Measurements from ENCODE around the gene TMEM130. TPM values are rescaled to one million over a fixed set of nuclear protein-coding genes. Genes with fewer than 3 reads are reported as not detected.

Gene TMEM130
- polyA plus RNA-seq, 1 donor (not counting 4 experiments of a cell fraction or from before 2014, with no cell fraction given) = not detected

DNA sequence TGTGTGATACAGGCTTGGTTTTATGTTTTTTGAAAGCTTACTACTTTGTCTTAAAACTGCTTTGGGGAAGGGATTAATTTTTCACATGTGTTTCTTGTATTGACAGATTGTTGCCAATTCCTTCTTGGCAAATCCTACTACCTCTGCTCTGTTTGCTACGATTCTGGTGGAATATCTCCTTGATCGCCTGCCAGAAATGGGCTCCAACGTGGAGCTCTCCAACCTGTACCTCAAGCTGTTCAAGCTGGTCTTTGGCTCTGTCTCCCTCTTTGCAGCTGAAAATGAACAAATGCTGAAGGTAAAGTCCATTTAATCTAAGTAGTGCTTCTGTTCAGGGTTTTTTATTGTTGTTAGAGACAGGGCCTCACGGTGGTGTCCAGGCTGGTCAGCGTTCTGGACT lies 42.1 kb upstream of the TMEM130 start:
- H3K27ac ChIP-seq (ENCODE audit: control insufficient read depth, insufficient read depth, low read length) = no peak overlapping the region
- H3K9me1 ChIP-seq (ENCODE audit: control insufficient read depth, extremely low read depth, insufficient read depth, low read length) = no peaks in the 10 kb centered on the region
- no peak for FAIRE-seq
- dilution Hi-C loops (cut with MboI; ENCODE audit: extremely low pct_ligation_motif_present, low sequenced_read_pairs) = no loop called here
- H3K27me3 ChIP-seq (ENCODE audit: control insufficient read depth, extremely low read depth, insufficient read depth, low read length) = no peaks in the 10 kb centered on the region
- no peaks in the 10 kb centered on the region for H3K79me2 ChIP-seq (ENCODE audit: control insufficient read depth, insufficient read depth, low read length)
- no peak overlapping the region for H3K4me3 ChIP-seq (ENCODE audit: control insufficient read depth in 2 of 3, extremely low read depth in 1 of 3, insufficient read depth in 2 of 3, low read depth in 1 of 3, low read length in 3 of 3)
- no peak for TF ChIP-seq CTCF (optimal IDR thresholded peaks at IDR 0.05 in 1 of 3, IDR thresholded peaks at IDR 0.05 in 1 of 3, conservative IDR thresholded peaks at IDR 0.05 in 1 of 3; ENCODE audit: extremely low read depth in 1 of 3, insufficient read depth in 2 of 3, low read length in 3 of 3)
- no peak for TF ChIP-seq EZH2 (IDR thresholded peaks at IDR 0.05; ENCODE audit: low read length)
- no peaks in the 10 kb centered on the region for H3K4me1 ChIP-seq (ENCODE audit: control insufficient read depth, extremely low read depth, insufficient read depth, low read length)
- no peaks in the 10 kb centered on the region for H4K20me1 ChIP-seq (ENCODE audit: control insufficient read depth, extremely low read depth, insufficient read depth, low read length)
- no peaks in the 10 kb centered on the region for H3K9me3 ChIP-seq (ENCODE audit: control insufficient read depth, low read depth, low read length)
- no peak for DNase-seq (ENCODE audit: low read depth, low spot score)
- H2AFZ ChIP-seq (ENCODE audit: control insufficient read depth, low read length) = no peak overlapping the region
- H3K36me3 ChIP-seq (ENCODE audit: control insufficient read depth in 2 of 2, extremely low read depth in 1 of 2, insufficient read depth in 2 of 2, low read length in 2 of 2) = peaks cover 17 to 18% of the 10 kb centered on the region in 2 experiments
- H3K9ac ChIP-seq (ENCODE audit: control insufficient read depth, extremely low read depth, insufficient read depth, low read length) = no peak overlapping the region
- no peak overlapping the region for H3K4me2 ChIP-seq (ENCODE audit: control insufficient read depth, extremely low read depth, insufficient read depth, low read depth, low read length)

DNA sequence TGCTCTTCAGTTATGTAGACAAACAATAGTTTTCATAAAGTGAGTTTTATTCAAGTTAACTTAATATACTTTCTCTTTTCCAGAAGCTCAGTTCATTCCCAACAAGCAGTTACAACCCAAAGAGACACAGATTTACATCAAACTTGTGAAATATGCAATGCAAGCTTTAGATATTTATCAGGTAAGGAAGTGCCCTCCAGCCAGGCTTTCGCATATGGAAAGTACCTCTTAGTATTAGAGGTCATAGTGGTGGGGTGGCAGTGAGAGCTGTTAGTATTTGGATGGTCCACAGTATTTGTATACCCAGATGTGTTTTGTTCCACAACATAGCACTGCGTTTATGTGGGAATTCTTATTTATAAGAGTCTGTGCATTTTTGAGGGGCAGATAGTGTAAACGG lies 40.6 kb upstream of the TMEM130 start:
- Histone ChIP-seq H3K9me3 (ENCODE audit: control insufficient read depth, low read depth, low read length) (no peaks in the 10 kb centered on the region), H3K36me3 (ENCODE audit: control insufficient read depth in 2 of 2, extremely low read depth in 1 of 2, insufficient read depth in 2 of 2, low read length in 2 of 2) (peaks cover 7 to 15% of the 10 kb centered on the region in 2 experiments), H2AFZ (ENCODE audit: control insufficient read depth, low read length) (no peak overlapping the region), H3K9me1 (ENCODE audit: control insufficient read depth, extremely low read depth, insufficient read depth, low read length) (no peaks in the 10 kb centered on the region), H4K20me1 (ENCODE audit: control insufficient read depth, extremely low read depth, insufficient read depth, low read length) (no peaks in the 10 kb centered on the region), H3K4me1 (ENCODE audit: control insufficient read depth, extremely low read depth, insufficient read depth, low read length) (no peaks in the 10 kb centered on the region), H3K4me2 (ENCODE audit: control insufficient read depth, extremely low read depth, insufficient read depth, low read depth, low read length) (no peak overlapping the region), H3K4me3 (ENCODE audit: control insufficient read depth in 2 of 3, extremely low read depth in 1 of 3, insufficient read depth in 2 of 3, low read depth in 1 of 3, low read length in 3 of 3) (no peak overlapping the region), H3K9ac (ENCODE audit: control insufficient read depth, extremely low read depth, insufficient read depth, low read length) (no peak overlapping the region), H3K79me2 (ENCODE audit: control insufficient read depth, insufficient read depth, low read length) (no peaks in the 10 kb centered on the region), H3K27ac (ENCODE audit: control insufficient read depth, insufficient read depth, low read length) (no peak overlapping the region), H3K27me3 (ENCODE audit: control insufficient read depth, extremely low read depth, insufficient read depth, low read length) (no peaks in the 10 kb centered on the region)
- DNase-seq (ENCODE audit: low read depth, low spot score) (no peak), FAIRE-seq (no peak)
- dilution Hi-C loops (cut with MboI; ENCODE audit: extremely low pct_ligation_motif_present, low sequenced_read_pairs) = no loop called here
- no peak for TF ChIP-seq CTCF (optimal IDR thresholded peaks at IDR 0.05 in 1 of 3, IDR thresholded peaks at IDR 0.05 in 1 of 3, conservative IDR thresholded peaks at IDR 0.05 in 1 of 3; ENCODE audit: extremely low read depth in 1 of 3, insufficient read depth in 2 of 3, low read length in 3 of 3)
